SHP77 treated with DMSO at 0.1 percent for 48 hours (cell line): ENCODE data around the gene PYGL.
"Not testable (repeated sequence)": the region's sequence is repeated elsewhere in the genome, so short reads cannot be mapped to it uniquely, and the experiment has no call there.

Experiments used
- DNase-seq: peaks from one replicate; lab custom pipeline; 2025; lab: John Stamatoyannopoulos, UW

The PYGL gene

GRCh38 chr14:50954811-50955372, 10.6 kb upstream of the PYGL start:
- no peak for DNase-seq

GRCh38 chr14:50953502-50953901, 9.2 kb upstream of the PYGL start:
- no peak for DNase-seq

- DNase-seq = no peak
Measured at GRCh38 chr14:50951032-50951431, 6.7 kb upstream of the PYGL start.

GRCh38 chr14:50948205-50948604, 3.9 kb upstream of the PYGL start:
- DNase-seq = no peak

GRCh38 chr14:50947446-50947845, 3.2 kb upstream of the PYGL start:
- no peak for DNase-seq

- DNase-seq = no peak
Measured at GRCh38 chr14:50946234-50946935, 2.1 kb upstream of the PYGL start.

- DNase-seq = peak; percentile 47
Measured at GRCh38 chr14:50944647-50945413, 547 bp upstream of the PYGL start.

GRCh38 chr14:50943261-50943942, 881 bp downstream of the PYGL start:
- DNase-seq = no peak

GRCh38 chr14:50941638-50942037, 2.6 kb downstream of the PYGL start:
- not testable (repeated sequence) for DNase-seq

GRCh38 chr14:50941151-50941550, 3.1 kb downstream of the PYGL start:
- DNase-seq = no peak

- no peak for DNase-seq
Measured at GRCh38 chr14:50937800-50938199, 6.5 kb downstream of the PYGL start.

- DNase-seq = no peak
Measured at GRCh38 chr14:50937325-50937724, 7.0 kb downstream of the PYGL start.

- DNase-seq = no peak
Measured at GRCh38 chr14:50936882-50937281, 7.4 kb downstream of the PYGL start.

GRCh38 chr14:50936016-50936340, 8.3 kb downstream of the PYGL start:
- no peak for DNase-seq

GRCh38 chr14:50935126-50936015, 8.9 kb downstream of the PYGL start:
- DNase-seq = no peak

GRCh38 chr14:50932592-50933495, 11.4 kb downstream of the PYGL start:
- DNase-seq = no peak

- DNase-seq = no peak
Measured at GRCh38 chr14:50932156-50932555, 12.1 kb downstream of the PYGL start.

- no peak for DNase-seq
Measured at GRCh38 chr14:50931559-50931958, 12.7 kb downstream of the PYGL start.

GRCh38 chr14:50929506-50929905, 14.8 kb downstream of the PYGL start:
- DNase-seq = no peak

- DNase-seq = no peak
Measured at GRCh38 chr14:50928002-50928635, 16.2 kb downstream of the PYGL start.
